IMR-90 (cell line): ENCODE results near the gene KCNMA1.

Source experiments
- CHD1 ChIP-seq: IDR thresholded peaks from 2 replicates; pipeline ENCODE4 v1.6.1; 2012; ENCODE audit warnings: low read depth, low read length, improper control_type of control experiment
- POLR2A ChIP-seq: IDR thresholded peaks from 2 replicates; pipeline ENCODE4 v1.6.1; 2012; ENCODE audit warnings: mild to moderate bottlenecking, low read depth, low read length
- RAD21 ChIP-seq: IDR thresholded peaks from 2 replicates; pipeline ENCODE4 v1.6.1; 2012; ENCODE audit warnings: low read length, improper control_type of control experiment
- RFX5 ChIP-seq: IDR thresholded peaks from 2 replicates; pipeline ENCODE4 v1.8.0; 2012; ENCODE audit warnings: low read depth, mild to moderate bottlenecking, low read length, moderate library complexity
- SMC3 ChIP-seq: fragments of 150-350 bp; IDR thresholded peaks from 2 replicates; pipeline ENCODE4 v1.6.1; 2016; ENCODE audit warnings: low read depth, mild to moderate bottlenecking, antibody characterized with exemption, low read length, moderate library complexity
- TF ChIP-seq, protein P1 (sequence below): conservative IDR thresholded peaks from 2 replicates; pipeline ENCODE4 v1.5.1; 2012; ENCODE audit warnings: mild to moderate bottlenecking, low read depth, low read length, improper control_type of control experiment

- TF ChIP-seq POLR2A (no peak), RFX5 (no peak), CHD1 (no peak), RAD21 (no peak), SMC3 (no peak)
- TF ChIP-seq, protein P1, sequence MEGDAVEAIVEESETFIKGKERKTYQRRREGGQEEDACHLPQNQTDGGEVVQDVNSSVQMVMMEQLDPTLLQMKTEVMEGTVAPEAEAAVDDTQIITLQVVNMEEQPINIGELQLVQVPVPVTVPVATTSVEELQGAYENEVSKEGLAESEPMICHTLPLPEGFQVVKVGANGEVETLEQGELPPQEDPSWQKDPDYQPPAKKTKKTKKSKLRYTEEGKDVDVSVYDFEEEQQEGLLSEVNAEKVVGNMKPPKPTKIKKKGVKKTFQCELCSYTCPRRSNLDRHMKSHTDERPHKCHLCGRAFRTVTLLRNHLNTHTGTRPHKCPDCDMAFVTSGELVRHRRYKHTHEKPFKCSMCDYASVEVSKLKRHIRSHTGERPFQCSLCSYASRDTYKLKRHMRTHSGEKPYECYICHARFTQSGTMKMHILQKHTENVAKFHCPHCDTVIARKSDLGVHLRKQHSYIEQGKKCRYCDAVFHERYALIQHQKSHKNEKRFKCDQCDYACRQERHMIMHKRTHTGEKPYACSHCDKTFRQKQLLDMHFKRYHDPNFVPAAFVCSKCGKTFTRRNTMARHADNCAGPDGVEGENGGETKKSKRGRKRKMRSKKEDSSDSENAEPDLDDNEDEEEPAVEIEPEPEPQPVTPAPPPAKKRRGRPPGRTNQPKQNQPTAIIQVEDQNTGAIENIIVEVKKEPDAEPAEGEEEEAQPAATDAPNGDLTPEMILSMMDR = no peak
Observed at GRCh38 chr10:77514870-77515269, 122.7 kb downstream of the KCNMA1 start.
